GM13977 (cell line): ENCODE measurements around the gene CAPN6.

ENCODE experiments used
- DNase-seq: peaks from one replicate; pipeline ENCODE4 v3.0.0; 2012; ENCODE audit warnings: low spot score
- in situ Hi-C: fragments of 300-500 bp; cut with MboI; formaldehyde crosslinking; loops from one replicate; pipeline ENCODE4 v1.12.0; 2022; ENCODE audit warnings: low sequenced_read_pairs, low pct_unique_long_range_greater_than_20kb, mixed read lengths, inconsistent platforms; ENCODE audit not compliant: unreplicated experiment
- TF ChIP-seq, protein P1 (sequence below): IDR thresholded peaks from 2 replicates; pipeline ENCODE4 v1.5.1; 2012; ENCODE audit warnings: mild to moderate bottlenecking, control low read depth; ENCODE audit not compliant: insufficient read depth; ENCODE audit errors: extremely low read depth, missing control alignments

CAPN6 gene, protein sequence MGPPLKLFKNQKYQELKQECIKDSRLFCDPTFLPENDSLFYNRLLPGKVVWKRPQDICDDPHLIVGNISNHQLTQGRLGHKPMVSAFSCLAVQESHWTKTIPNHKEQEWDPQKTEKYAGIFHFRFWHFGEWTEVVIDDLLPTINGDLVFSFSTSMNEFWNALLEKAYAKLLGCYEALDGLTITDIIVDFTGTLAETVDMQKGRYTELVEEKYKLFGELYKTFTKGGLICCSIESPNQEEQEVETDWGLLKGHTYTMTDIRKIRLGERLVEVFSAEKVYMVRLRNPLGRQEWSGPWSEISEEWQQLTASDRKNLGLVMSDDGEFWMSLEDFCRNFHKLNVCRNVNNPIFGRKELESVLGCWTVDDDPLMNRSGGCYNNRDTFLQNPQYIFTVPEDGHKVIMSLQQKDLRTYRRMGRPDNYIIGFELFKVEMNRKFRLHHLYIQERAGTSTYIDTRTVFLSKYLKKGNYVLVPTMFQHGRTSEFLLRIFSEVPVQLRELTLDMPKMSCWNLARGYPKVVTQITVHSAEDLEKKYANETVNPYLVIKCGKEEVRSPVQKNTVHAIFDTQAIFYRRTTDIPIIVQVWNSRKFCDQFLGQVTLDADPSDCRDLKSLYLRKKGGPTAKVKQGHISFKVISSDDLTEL

GRCh38 chrX:111270339-111270738 is at the start of gene CAPN6:
Gene CAPN6 (minus strand): TSS chrX:111270483. CDS start chrX:111263936, 6,547 bp downstream.
- in situ Hi-C loops: no loop called here
- TF ChIP-seq, protein P1, sequence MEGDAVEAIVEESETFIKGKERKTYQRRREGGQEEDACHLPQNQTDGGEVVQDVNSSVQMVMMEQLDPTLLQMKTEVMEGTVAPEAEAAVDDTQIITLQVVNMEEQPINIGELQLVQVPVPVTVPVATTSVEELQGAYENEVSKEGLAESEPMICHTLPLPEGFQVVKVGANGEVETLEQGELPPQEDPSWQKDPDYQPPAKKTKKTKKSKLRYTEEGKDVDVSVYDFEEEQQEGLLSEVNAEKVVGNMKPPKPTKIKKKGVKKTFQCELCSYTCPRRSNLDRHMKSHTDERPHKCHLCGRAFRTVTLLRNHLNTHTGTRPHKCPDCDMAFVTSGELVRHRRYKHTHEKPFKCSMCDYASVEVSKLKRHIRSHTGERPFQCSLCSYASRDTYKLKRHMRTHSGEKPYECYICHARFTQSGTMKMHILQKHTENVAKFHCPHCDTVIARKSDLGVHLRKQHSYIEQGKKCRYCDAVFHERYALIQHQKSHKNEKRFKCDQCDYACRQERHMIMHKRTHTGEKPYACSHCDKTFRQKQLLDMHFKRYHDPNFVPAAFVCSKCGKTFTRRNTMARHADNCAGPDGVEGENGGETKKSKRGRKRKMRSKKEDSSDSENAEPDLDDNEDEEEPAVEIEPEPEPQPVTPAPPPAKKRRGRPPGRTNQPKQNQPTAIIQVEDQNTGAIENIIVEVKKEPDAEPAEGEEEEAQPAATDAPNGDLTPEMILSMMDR: no peak
- no peak for DNase-seq

DNA sequence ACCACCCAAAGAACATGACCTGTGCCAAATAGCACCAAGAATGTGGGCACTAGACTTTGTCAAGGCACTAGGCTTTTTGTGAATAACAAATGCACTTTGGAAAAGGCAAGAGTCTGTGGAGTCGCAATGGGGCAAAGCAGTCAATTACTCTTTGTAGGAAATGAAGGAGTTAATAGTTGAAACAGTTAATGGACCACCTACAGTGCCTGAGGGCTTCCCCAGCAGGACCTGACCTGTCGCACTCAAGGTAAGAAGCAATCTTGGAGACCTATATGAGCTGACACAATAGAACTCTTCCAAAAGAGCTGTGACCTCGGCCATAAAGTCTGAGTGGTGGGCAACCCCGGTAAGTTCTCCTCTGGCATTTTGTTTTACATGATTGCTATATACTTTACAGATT is 49.2 kb upstream of the CAPN6 start:
- in situ Hi-C loops: no loop called here
- DNase-seq: no peak
- TF ChIP-seq, protein P1: no peak

DNA sequence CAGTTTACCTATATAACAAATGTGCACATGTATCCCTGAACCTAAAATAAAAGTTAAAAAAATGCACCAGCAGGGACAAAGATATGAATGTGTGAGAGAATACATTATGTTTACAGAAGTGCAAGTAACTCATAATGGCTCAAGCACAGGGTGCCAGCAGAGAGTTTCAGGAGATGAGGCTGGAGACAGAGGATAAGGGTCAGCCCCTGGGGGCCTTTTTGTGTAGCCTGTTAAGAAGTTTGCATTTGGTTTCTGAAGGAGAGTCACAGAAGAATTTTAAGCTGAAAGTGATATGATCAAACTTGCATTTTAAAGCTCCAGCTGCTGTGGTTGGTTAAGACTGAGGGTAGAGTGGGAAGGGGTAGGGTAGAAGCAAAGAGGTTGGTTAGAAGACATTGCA is 48.6 kb upstream of the CAPN6 start:
- in situ Hi-C loops: no loop called here
- DNase-seq: no peak
- TF ChIP-seq, protein P1: no peak

DNA sequence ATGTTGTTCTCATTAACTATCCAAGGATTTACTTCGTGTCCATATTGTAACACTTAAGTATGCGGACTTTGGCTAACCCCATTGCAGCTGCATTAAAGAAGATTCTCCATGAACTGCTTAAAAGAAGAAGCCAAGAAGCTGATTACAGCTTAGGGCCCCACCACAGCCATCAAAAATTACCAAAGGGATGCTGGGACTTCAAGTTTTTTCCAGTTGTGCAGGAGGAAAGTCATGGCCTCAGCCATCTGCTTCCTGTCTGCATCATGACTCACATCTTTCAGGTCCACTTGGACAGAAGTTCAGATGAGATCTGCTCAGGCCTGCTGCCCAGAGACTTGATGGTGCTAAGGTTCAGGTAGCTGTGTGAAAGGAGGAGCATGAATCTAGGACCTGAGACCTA is 38.8 kb upstream of the CAPN6 start:
- in situ Hi-C loops: no loop called here
- TF ChIP-seq, protein P1: no peak
- no peak for DNase-seq

DNA sequence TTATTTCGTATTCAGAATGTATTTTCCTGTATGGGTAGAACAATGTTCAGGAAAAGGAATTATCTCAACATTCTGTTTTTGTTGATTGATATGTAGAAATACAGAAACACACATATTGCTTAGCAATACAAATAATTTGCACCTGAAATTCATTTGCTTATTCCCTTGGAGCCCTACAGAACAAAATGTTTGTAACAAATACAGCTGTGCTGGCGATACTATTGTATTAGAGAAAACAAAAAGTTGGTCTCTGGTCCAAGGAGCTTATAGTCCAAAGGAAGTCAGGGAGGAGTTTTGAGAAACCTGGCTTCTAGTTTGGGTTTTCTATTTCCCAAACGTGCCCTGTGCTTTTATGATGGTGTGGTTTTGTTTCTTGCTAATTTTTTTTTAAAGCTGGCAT is 37.8 kb upstream of the CAPN6 start:
- TF ChIP-seq, protein P1: no peak
- no peak for DNase-seq
- in situ Hi-C loops: no loop called here

GRCh38 chrX:111302284-111302683 is 32.0 kb upstream of the CAPN6 start:
- TF ChIP-seq, protein P1: no peak
- no peak for DNase-seq
- in situ Hi-C loops: no loop called here
